Keratinocyte (primary cell): ENCODE measurements around the gene JAKMIP2.

ENCODE experiments used
- EZH2 ChIP-seq: IDR thresholded peaks from one replicate; pipeline ENCODE4 v1.6.1; 2012; ENCODE audit warnings: inconsistent platforms, mild to moderate bottlenecking, low read length, moderate library complexity
- TF ChIP-seq, protein P1 (sequence below), 3 experiments: IDR thresholded peaks in 1 of 3; conservative IDR thresholded peaks in 1 of 3; optimal IDR thresholded peaks in 1 of 3; 2 replicates in 2 of 3; 3 replicates in 1 of 3; pipeline versions ENCODE3 to v1.5.1; 2011; ENCODE audit warnings: low read length in 3 of 3, mild to moderate bottlenecking in 3 of 3, moderate library complexity in 2 of 3, control low read depth in 1 of 3, inconsistent platforms in 1 of 3; ENCODE audit not compliant: insufficient read depth in 2 of 3; ENCODE audit errors: extremely low read depth in 1 of 3

DNA sequence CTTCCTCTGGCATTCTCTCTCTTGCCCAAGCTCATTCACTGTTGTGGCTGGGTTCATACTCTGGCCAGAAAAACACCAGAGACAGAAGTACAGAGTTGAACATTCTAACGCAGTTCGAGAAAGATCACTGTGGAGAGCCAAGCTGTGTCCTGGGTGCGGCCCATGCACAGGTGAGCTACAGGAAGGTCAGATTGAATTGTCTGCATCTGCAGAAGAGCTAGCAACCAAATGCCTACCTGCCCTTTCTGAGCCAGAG, 145.9 kb downstream of the JAKMIP2 start:
- TF ChIP-seq, protein P1, sequence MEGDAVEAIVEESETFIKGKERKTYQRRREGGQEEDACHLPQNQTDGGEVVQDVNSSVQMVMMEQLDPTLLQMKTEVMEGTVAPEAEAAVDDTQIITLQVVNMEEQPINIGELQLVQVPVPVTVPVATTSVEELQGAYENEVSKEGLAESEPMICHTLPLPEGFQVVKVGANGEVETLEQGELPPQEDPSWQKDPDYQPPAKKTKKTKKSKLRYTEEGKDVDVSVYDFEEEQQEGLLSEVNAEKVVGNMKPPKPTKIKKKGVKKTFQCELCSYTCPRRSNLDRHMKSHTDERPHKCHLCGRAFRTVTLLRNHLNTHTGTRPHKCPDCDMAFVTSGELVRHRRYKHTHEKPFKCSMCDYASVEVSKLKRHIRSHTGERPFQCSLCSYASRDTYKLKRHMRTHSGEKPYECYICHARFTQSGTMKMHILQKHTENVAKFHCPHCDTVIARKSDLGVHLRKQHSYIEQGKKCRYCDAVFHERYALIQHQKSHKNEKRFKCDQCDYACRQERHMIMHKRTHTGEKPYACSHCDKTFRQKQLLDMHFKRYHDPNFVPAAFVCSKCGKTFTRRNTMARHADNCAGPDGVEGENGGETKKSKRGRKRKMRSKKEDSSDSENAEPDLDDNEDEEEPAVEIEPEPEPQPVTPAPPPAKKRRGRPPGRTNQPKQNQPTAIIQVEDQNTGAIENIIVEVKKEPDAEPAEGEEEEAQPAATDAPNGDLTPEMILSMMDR (optimal IDR thresholded peaks at IDR 0.05 in 1 of 3, IDR thresholded peaks at IDR 0.05 in 1 of 3, conservative IDR thresholded peaks at IDR 0.05 in 1 of 3; ENCODE audit: extremely low read depth in 1 of 3, insufficient read depth in 2 of 3, low read length in 3 of 3) = no peak
- TF ChIP-seq EZH2 = no peak
